HCT116 (cell line): ENCODE data around the gene TNFRSF14.

Source experiments
- EZH2phosphoT487 ChIP-seq: fragments of 200-600 bp; IDR thresholded peaks from 2 replicates; pipeline ENCODE4 v1.6.1; 2018; ENCODE audit warnings: antibody characterized with exemption, borderline replicate concordance
- POLR2AphosphoS5 ChIP-seq: IDR thresholded peaks from 2 replicates; pipeline ENCODE4 v1.6.1; 2011; ENCODE audit warnings: mild to moderate bottlenecking, low read depth, low read length, moderate library complexity
- TF ChIP-seq, protein P1 (sequence below): IDR thresholded peaks from 2 replicates; pipeline ENCODE4 v1.6.1; 2011; ENCODE audit warnings: mild to moderate bottlenecking, low read length, moderate library complexity; ENCODE audit not compliant: insufficient replicate concordance; ENCODE audit errors: extremely low read depth
- TF ChIP-seq, protein P2 (sequence below), 3 experiments: fragments of 200-600 bp in 1 of 3; sonication (generic) in 1 of 3; IDR thresholded peaks in 2 of 3; conservative IDR thresholded peaks in 1 of 3; 2 replicates each; pipeline ENCODE4 v1.5.1; 2012 to 2017; ENCODE audit warnings: low read depth in 2 of 3, low read length in 2 of 3, antibody characterized with exemption in 1 of 3, borderline replicate concordance in 1 of 3, control low read depth in 1 of 3, mild to moderate bottlenecking in 1 of 3, mixed read lengths in 1 of 3, mixed run types in 1 of 3, moderate library complexity in 1 of 3; ENCODE audit not compliant: insufficient read depth in 1 of 3

DNA sequence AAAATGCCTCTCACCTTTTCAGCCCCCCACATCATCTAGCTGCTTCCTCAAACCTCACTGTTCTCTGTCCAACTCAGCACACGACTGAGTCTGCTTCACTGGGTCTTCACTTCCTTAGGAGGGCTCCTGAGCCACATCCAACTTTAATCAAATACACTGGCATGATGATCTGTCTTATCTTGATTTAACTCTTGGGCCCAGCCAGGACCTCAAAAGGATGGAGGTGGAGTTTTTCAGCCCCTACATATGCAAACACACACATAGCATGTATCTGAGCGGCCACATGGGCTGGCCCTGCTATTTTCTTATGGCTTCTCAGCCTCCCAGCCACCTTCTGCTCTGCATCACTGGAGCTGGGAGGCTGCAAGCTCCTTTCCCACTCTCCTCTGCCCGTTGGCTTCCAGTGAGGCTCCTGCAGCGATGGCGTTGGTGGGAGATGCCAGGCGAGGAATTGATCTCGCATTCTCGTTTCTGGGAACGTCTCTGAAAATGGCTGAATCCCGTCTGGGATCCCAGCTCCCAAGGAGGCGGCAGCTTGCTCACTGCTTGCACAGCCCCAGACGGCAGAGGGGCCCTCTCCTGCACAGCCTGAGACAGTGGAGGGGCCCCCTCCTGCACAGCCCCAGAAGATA lies 28.6 kb downstream of the TNFRSF14 start:
- TF ChIP-seq, protein P1, sequence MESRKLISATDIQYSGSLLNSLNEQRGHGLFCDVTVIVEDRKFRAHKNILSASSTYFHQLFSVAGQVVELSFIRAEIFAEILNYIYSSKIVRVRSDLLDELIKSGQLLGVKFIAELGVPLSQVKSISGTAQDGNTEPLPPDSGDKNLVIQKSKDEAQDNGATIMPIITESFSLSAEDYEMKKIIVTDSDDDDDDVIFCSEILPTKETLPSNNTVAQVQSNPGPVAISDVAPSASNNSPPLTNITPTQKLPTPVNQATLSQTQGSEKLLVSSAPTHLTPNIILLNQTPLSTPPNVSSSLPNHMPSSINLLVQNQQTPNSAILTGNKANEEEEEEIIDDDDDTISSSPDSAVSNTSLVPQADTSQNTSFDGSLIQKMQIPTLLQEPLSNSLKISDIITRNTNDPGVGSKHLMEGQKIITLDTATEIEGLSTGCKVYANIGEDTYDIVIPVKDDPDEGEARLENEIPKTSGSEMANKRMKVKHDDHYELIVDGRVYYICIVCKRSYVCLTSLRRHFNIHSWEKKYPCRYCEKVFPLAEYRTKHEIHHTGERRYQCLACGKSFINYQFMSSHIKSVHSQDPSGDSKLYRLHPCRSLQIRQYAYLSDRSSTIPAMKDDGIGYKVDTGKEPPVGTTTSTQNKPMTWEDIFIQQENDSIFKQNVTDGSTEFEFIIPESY = no peak
- TF ChIP-seq, protein P2, sequence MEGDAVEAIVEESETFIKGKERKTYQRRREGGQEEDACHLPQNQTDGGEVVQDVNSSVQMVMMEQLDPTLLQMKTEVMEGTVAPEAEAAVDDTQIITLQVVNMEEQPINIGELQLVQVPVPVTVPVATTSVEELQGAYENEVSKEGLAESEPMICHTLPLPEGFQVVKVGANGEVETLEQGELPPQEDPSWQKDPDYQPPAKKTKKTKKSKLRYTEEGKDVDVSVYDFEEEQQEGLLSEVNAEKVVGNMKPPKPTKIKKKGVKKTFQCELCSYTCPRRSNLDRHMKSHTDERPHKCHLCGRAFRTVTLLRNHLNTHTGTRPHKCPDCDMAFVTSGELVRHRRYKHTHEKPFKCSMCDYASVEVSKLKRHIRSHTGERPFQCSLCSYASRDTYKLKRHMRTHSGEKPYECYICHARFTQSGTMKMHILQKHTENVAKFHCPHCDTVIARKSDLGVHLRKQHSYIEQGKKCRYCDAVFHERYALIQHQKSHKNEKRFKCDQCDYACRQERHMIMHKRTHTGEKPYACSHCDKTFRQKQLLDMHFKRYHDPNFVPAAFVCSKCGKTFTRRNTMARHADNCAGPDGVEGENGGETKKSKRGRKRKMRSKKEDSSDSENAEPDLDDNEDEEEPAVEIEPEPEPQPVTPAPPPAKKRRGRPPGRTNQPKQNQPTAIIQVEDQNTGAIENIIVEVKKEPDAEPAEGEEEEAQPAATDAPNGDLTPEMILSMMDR (IDR thresholded peaks at IDR 0.05 in 2 of 3, conservative IDR thresholded peaks at IDR 0.05 in 1 of 3; ENCODE audit: borderline replicate concordance in 1 of 3, insufficient read depth in 1 of 3, low read depth in 2 of 3, low read length in 2 of 3) = no peak
- no peak for TF ChIP-seq EZH2phosphoT487
- no peak for TF ChIP-seq POLR2AphosphoS5
